Activated CD4-positive, alpha-beta T cell treated with anti-CD3 and anti-CD28 coated beads, Interleukin-2, amount 10 ng/mL, durations not matched to agents 7 days and 5 days (primary cell): ENCODE data around the gene DMRT1. TPM values are rescaled to one million over a fixed set of nuclear protein-coding genes. Genes with fewer than 3 reads are reported as not detected.
A peak's percentile ranks its signal among the peaks of the same experiment; 100 is the strongest.

Experiments used
- CTCF ChIA-PET: fragments of 350-600 bp; sonication (Branson Sonifier 250); formaldehyde crosslinking; loops from one replicate; lab custom pipeline; 2021; ENCODE audit warnings: antibody characterized with exemption; lab: Charles Lee
- POLR2A ChIA-PET: fragments of 350-600 bp; sonication (Branson Sonifier 250); formaldehyde crosslinking; loops from one replicate; lab custom pipeline; 2021; ENCODE audit warnings: antibody characterized with exemption; lab: Charles Lee
- DNase-seq: peaks from one replicate; pipeline ENCODE4 v3.0.0-alpha.2; 2020
- H3K27ac Mint-ChIP-seq: one replicate; pipeline ENCODE4 v1.8.0; 2021; ENCODE audit warnings: mild to moderate bottlenecking, moderate library complexity, mixed read lengths
- H3K27me3 Mint-ChIP-seq: one replicate; pipeline ENCODE4 v1.8.0; 2021; ENCODE audit warnings: mixed read lengths
- H3K36me3 Mint-ChIP-seq: one replicate; pipeline ENCODE4 v1.8.0; 2021; ENCODE audit warnings: low read depth, mixed read lengths
- H3K4me1 Mint-ChIP-seq: one replicate; pipeline ENCODE4 v1.8.0; 2021; ENCODE audit warnings: mixed read lengths
- H3K4me3 Mint-ChIP-seq: one replicate; pipeline ENCODE4 v1.8.0; 2021; ENCODE audit warnings: mild to moderate bottlenecking, moderate library complexity, mixed read lengths
- H3K9me3 Mint-ChIP-seq: one replicate; pipeline ENCODE4 v1.8.0; 2021; ENCODE audit warnings: mixed read lengths
- total RNA-seq, 2 experiments: library from RNA; stranded (reverse); gene quantifications; one replicate each; pipeline ENCODE4 v1.2.3, GENCODE V29; 2021

The DMRT1 gene
- total RNA-seq, 2 experiments from 2014 or later, result not detected

- ChIA-PET CTCF (interaction anchor here (0.6 kb wide), 1 partner anchor 24 kb away, joined by 3 read pairs; no protein-coding TSS in a partner anchor), POLR2A (no interaction called here)
- no peaks in the 10 kb centered on the region for H3K4me1 Mint-ChIP-seq
Measured at GRCh38 chr9:947985-948384, 106.5 kb downstream of the DMRT1 start.

GRCh38 chr9:948497-948896 lies 107.0 kb downstream of the DMRT1 start:
- Mint-ChIP-seq H3K4me3 (no peak overlapping the region), H3K27me3 (peaks cover 27% of the 10 kb centered on the region), H3K27ac (no peak overlapping the region), H3K9me3 (no peaks in the 10 kb centered on the region), H3K36me3 (no peaks in the 10 kb centered on the region), H3K4me1 (no peaks in the 10 kb centered on the region)
- DNase-seq, result no peak
- CTCF ChIA-PET, result no interaction called here
- POLR2A ChIA-PET, result no interaction called here

More at GRCh38 chr9:947985-948384, 106.5 kb downstream of the DMRT1 start:
- Mint-ChIP-seq H3K36me3 (no peaks in the 10 kb centered on the region), H3K9me3 (no peaks in the 10 kb centered on the region), H3K27ac (no peak overlapping the region), H3K4me3 (no peak overlapping the region), H3K27me3 (peaks cover 30% of the 10 kb centered on the region)
- no peak for DNase-seq

GRCh38 chr9:950139-950538 lies 108.6 kb downstream of the DMRT1 start:
- no peak overlapping the region for H3K4me3 Mint-ChIP-seq
- H3K9me3 Mint-ChIP-seq, result no peaks in the 10 kb centered on the region
- POLR2A ChIA-PET, result no interaction called here
- DNase-seq, result no peak
- no peaks in the 10 kb centered on the region for H3K36me3 Mint-ChIP-seq
- CTCF ChIA-PET, result no interaction called here
- no peak overlapping the region for H3K27ac Mint-ChIP-seq
- H3K4me1 Mint-ChIP-seq, result no peaks in the 10 kb centered on the region
- H3K27me3 Mint-ChIP-seq, result peaks cover 18% of the 10 kb centered on the region

- Mint-ChIP-seq H3K4me1 (no peaks in the 10 kb centered on the region), H3K27me3 (peaks cover 14% of the 10 kb centered on the region), H3K4me3 (no peak overlapping the region), H3K36me3 (no peaks in the 10 kb centered on the region), H3K27ac (no peak overlapping the region), H3K9me3 (no peaks in the 10 kb centered on the region)
- ChIA-PET CTCF (interaction anchor here (1.0 to 1.2 kb wide), 2 partner anchors 24 to 67 kb away, joined by 3 to 4 read pairs; no protein-coding TSS in a partner anchor), POLR2A (no interaction called here)
- DNase-seq, result no peak
Measured at GRCh38 chr9:952546-952945, 111.0 kb downstream of the DMRT1 start.

- Mint-ChIP-seq H3K27ac (no peak overlapping the region), H3K9me3 (no peaks in the 10 kb centered on the region), H3K36me3 (no peaks in the 10 kb centered on the region), H3K4me1 (no peaks in the 10 kb centered on the region), H3K4me3 (no peak overlapping the region), H3K27me3 (peaks cover 21% of the 10 kb centered on the region)
- POLR2A ChIA-PET, result no interaction called here
- no peak for DNase-seq
- CTCF ChIA-PET, result no interaction called here
Measured at GRCh38 chr9:959105-959504, 117.6 kb downstream of the DMRT1 start.

- H3K4me1 Mint-ChIP-seq, result no peaks in the 10 kb centered on the region
- no peak for DNase-seq
- ChIA-PET CTCF (no interaction called here), POLR2A (no interaction called here)
- H3K36me3 Mint-ChIP-seq, result no peaks in the 10 kb centered on the region
- H3K27ac Mint-ChIP-seq, result no peak overlapping the region
- H3K27me3 Mint-ChIP-seq, result peaks cover 28% of the 10 kb centered on the region
- H3K4me3 Mint-ChIP-seq, result no peak overlapping the region
- no peaks in the 10 kb centered on the region for H3K9me3 Mint-ChIP-seq
Measured at GRCh38 chr9:959914-960313, 118.4 kb downstream of the DMRT1 start.

- Mint-ChIP-seq H3K9me3 (no peaks in the 10 kb centered on the region), H3K27ac (no peak overlapping the region), H3K4me3 (no peak overlapping the region), H3K36me3 (no peaks in the 10 kb centered on the region), H3K4me1 (no peaks in the 10 kb centered on the region), H3K27me3 (peaks cover 46% of the 10 kb centered on the region)
- ChIA-PET POLR2A (no interaction called here), CTCF (no interaction called here)
- DNase-seq, result no peak
Measured at GRCh38 chr9:962023-962422, 120.5 kb downstream of the DMRT1 start.

- no peak for DNase-seq
- Mint-ChIP-seq H3K4me3 (no peak overlapping the region), H3K36me3 (peaks cover 4% of the 10 kb centered on the region), H3K4me1 (peaks cover 7% of the 10 kb centered on the region), H3K27me3 (peaks cover 76% of the 10 kb centered on the region), H3K9me3 (peaks cover 4% of the 10 kb centered on the region), H3K27ac (no peak overlapping the region)
- ChIA-PET CTCF (interaction anchor here (1.2 kb wide), 1 partner anchor 44 kb away, joined by 3 read pairs; no protein-coding TSS in a partner anchor), POLR2A (no interaction called here)
Measured at GRCh38 chr9:965497-965896, 124.0 kb downstream of the DMRT1 start.

- Mint-ChIP-seq H3K36me3 (peaks cover 4% of the 10 kb centered on the region), H3K4me1 (peaks cover 7% of the 10 kb centered on the region), H3K4me3 (no peak overlapping the region), H3K27me3 (peaks cover 80% of the 10 kb centered on the region), H3K27ac (no peak overlapping the region), H3K9me3 (peaks cover 4% of the 10 kb centered on the region)
- no peak for DNase-seq
- ChIA-PET POLR2A (no interaction called here), CTCF (interaction anchor here (1.5 kb wide), 1 partner anchor 15 kb away, joined by 3 read pairs; no protein-coding TSS in a partner anchor)
Measured at GRCh38 chr9:966870-967269, 125.4 kb downstream of the DMRT1 start.

- ChIA-PET POLR2A (no interaction called here), CTCF (interaction anchor here (1.5 kb wide), 1 partner anchor 14 kb away, joined by 3 read pairs; no protein-coding TSS in a partner anchor)
- peaks cover 4% of the 10 kb centered on the region for H3K9me3 Mint-ChIP-seq
- H3K27ac Mint-ChIP-seq, result no peak overlapping the region
- H3K27me3 Mint-ChIP-seq, result peaks cover 81% of the 10 kb centered on the region
- peaks cover 7% of the 10 kb centered on the region for H3K4me1 Mint-ChIP-seq
- peaks cover 4% of the 10 kb centered on the region for H3K36me3 Mint-ChIP-seq
- H3K4me3 Mint-ChIP-seq, result no peak overlapping the region
- DNase-seq, result no peak
Measured at GRCh38 chr9:967436-967835, 125.9 kb downstream of the DMRT1 start.

GRCh38 chr9:967903-968641 lies 126.6 kb downstream of the DMRT1 start:
- Mint-ChIP-seq H3K36me3 (peaks cover 4% of the 10 kb centered on the region), H3K4me3 (no peak overlapping the region), H3K27ac (no peak overlapping the region), H3K4me1 (peaks cover 7% of the 10 kb centered on the region), H3K27me3 (peaks cover 80% of the 10 kb centered on the region), H3K9me3 (peaks cover 4% of the 10 kb centered on the region)
- ChIA-PET CTCF (interaction anchor here (1.5 kb wide), 1 partner anchor 14 kb away, joined by 3 read pairs; no protein-coding TSS in a partner anchor), POLR2A (no interaction called here)
- no peak for DNase-seq

GRCh38 chr9:969310-970150 lies 128.0 kb downstream of the DMRT1 start:
- Mint-ChIP-seq H3K4me1 (peaks cover 7% of the 10 kb centered on the region), H3K27ac (peak overlapping the region; percentile 11), H3K27me3 (peaks cover 85% of the 10 kb centered on the region), H3K4me3 (no peak overlapping the region), H3K9me3 (peaks cover 4% of the 10 kb centered on the region), H3K36me3 (peaks cover 4% of the 10 kb centered on the region)
- CTCF ChIA-PET, result interaction anchor here (1.3 kb wide), 1 partner anchor 129 kb away, joined by 3 read pairs; no protein-coding TSS in a partner anchor
- POLR2A ChIA-PET, result no interaction called here
- no peak for DNase-seq
